HG03045 (cell line): ENCODE data around the gene LRMDA.

Experiments used
- ATAC-seq: cut with Tn5 transposase; IDR thresholded peaks from one replicate; pipeline ENCODE4 v1.9.1; 2021; ENCODE audit warnings: mild to moderate bottlenecking, moderate library complexity; ENCODE audit not compliant: unreplicated experiment

Gene LRMDA

DNA sequence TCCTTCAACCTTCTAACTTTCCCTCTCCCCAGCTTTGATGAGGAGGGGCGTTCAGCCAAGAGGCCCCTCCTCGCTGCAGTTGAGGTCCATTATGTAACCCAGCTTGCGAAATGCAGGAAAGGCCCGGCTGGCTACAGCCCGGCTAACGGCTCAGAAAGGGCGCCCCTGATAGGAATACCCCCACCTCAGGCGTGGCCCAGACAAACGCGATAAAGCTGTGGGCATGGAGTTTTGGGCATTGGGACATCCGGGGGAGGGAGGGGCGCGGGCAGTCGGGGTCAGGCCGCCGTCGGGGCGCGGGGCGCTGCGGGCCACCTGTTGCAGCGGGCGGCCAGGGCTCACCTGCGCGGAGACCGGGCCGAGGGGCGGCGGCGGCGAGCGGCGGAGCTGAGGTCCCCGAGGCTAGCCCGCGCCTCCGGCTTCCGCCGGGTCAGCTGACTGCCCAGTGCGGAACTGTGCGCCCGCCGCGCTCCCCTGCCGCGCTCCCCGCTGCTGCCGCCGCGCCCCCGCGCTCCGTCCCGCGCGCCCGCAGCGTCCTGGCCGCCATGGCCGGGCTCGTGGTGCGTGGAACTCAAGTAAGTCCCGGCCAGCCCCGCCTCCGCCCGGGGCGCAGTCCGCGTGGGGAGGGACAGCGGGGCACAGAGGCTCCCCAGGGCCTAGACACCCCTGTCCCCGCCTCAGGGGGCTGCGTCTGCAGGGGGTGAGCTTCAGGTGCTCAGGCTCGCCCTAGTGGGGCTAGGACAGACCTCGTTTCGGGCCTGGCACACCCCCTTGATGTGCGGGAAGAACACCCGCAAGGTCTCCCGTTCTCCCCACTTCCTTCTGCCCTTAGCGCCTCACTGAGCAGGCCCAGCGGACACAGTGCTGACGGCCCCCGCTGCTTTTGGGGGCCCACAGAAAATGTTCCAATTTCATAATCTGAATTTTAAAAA, at the start of gene LRMDA:
LRMDA (plus strand) TSS at position 445 of the 932 bp plus-strand sequence.
- ATAC-seq: no peak

DNA sequence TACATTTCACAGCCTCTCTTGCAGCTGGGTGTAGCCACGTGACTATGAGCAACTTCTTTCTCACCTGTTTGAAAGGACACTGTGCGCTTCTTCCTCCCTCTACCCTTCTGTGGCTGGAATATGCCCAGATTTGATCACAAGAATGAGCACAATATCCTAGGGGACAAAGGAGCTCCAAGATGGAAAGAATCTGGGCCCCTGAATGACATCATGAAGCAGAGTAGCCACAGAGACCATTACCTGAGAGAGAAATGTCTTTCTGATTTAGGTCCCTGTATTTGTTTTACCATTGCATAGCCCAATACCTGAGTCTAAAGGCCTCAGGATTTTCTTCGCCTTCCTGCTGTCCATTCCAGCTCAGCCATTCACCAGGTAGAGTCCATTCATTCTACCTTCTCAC, 45.3 kb upstream of the LRMDA start:
- no peak for ATAC-seq

DNA sequence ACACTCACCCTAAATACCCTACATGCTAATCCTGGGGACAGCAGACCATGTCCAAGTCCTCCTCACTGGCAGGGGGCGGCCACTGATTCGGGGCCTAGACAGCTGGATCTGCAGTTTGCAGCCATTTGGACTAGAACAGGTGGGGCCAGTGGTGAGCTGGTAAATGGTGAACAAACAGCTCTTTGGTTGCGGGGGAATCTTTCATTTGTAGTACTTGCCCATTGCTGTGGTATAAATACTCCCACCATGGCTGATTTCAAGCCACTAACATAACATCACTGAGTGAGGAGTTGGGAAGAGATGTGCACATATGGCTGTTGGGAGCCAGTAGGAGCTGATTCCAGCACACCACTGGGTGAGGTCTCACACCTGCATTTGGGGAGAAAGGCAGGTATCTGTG, 43.3 kb upstream of the LRMDA start:
- no peak for ATAC-seq

DNA sequence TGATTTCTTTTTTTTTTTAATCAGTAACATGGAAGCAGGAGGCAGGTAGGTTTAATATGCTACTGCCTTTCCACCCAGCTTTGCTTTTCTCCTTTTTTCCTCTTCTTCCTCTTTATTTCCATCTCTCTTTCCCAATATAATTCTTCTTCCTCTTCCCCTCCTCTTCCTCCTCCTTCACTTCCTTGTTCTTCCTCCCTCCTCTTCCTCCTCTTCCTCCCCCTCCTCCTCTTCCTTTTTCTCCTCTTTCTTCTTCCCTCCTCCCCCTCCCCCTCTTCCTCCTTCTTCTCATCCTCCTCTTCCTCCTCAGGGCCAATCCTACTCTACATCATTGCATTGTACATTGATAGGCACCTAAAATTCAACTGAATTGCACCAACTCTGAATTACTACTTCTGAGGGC, 41.2 kb upstream of the LRMDA start:
- no peak for ATAC-seq

DNA sequence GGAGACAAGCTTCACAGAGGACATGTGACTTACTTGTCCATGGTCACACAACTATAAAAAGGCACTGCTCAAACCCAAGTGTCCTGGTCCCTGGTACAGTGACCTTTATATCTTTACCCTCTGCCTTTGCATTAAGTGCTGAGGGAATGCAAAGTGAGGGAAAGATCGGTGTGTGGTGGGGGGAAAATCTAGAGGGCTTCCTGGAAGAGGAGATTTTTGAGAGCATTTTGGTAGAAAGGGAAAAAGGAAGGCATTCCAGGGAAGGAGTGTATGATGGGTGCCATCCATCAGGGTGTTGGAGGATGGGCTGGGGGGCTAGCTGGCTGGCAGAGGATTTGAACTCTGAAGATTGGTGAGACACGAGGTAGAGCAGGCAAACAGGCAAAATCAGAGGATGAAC, 39.2 kb upstream of the LRMDA start:
- no peak for ATAC-seq

DNA sequence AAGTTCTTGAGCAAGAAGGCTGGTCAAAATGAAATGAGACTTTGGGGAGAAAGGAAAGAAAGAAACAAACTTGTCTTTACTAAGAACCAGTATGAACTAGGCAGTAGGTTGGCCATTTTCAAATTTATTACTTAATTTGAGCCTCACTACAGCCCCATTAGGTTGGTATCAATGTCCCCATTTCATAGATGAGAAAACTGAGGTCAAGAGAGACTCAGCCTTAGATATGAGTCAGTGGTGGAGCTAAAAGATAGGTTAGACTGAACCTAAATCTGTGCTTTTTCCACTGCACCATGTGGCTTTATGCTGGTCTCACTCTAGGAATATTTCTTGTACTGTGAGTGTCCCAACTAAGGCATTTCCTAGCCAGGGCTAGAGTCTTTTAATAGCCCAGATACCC, 38.7 kb upstream of the LRMDA start:
- ATAC-seq: no peak

DNA sequence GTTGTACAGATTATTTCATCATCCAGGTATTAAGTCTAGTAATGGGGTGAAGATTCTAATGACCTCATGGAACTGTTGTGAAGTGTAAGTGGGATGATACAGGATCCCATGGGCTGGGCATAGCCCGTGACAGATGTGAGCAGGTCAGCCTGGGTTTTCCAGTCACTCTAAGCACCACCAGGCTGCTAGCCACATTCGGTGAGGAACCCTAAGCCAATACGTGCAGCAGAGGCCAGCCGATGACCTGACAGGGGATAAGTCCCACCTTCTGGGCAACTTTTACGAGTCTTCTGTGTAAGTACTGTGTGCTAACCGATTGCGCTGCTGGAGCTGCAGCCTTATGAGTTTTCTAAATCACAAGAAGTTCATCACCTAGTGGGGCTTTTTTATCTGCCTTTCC, 37.2 kb upstream of the LRMDA start:
- no peak for ATAC-seq

DNA sequence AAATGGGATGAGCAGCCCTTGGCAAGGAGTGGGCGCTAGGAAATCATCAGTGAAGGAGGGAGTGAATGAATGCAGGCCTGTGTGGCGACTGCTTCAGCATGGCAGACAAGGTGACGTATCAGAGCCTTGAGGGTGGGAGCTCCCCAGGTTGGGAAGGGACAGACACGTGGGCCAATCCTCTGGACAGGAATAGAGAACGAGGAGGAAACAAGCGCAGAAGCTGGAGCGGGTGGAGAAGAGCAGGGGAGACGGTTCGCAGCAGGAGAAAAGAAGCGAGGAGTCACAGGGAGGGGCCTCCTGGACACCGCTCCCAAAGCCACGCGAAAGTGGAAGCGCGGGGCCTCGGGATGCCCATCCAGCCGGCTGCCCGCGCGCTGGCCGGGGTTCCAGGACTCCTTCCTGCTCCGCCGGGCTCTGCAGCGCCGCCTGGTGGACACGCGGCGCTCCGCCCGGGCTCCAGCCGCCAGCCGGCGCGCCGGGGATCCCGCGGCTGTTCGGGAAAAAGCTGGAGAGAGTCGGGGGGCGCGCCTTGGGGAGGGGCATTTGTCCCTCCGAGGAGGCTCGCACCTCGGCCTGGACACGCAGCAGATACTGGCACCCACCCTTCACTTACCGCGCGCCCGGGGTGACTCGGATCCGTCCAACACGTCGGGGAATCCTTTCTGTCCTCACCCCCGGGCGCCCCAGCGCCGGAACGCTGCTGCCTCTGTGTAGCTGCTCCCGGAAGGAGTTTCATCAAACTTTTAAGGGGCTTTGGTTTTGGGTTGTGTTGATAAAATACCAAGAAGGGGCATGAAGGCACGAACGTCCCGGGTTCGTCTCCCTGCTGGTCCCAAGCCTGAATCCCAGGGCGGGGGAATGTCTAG, 36.1 kb upstream of the LRMDA start:
- ATAC-seq: no peak

DNA sequence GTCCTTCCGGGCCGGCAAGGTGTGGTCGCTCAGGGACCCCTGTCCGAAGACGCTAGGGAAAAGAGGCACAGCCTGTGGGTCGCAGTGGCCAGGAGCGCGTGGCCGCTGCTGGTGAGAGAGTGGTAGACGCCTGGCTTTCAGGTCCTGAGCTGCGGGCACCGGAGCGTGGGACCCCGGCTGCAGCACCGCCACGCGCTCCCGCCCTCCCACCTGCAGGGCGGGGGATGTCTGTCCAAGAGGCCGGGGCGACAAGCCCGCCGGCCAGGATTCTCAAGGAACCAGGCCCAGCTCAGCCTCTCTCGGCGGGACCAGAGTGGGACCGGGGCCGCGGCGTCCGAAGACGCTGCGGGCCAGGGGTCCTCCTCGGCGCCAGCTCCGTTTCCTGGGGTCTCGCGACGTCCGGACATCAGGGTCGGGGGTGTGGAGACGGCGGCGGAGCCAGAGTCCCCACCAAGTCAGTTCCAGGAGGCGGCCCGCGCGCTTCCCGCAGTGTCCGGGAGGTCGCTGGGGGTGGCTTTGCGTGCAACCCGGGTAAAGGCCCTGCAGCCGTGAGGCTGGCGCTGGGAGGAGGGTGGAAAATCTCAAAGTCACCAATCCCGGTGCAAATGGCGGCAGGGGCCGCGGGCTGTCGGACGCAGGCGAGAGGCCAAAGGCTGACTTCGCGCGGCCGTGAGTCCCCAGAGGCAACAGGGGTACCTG, 35.3 kb upstream of the LRMDA start:
- ATAC-seq: no peak

DNA sequence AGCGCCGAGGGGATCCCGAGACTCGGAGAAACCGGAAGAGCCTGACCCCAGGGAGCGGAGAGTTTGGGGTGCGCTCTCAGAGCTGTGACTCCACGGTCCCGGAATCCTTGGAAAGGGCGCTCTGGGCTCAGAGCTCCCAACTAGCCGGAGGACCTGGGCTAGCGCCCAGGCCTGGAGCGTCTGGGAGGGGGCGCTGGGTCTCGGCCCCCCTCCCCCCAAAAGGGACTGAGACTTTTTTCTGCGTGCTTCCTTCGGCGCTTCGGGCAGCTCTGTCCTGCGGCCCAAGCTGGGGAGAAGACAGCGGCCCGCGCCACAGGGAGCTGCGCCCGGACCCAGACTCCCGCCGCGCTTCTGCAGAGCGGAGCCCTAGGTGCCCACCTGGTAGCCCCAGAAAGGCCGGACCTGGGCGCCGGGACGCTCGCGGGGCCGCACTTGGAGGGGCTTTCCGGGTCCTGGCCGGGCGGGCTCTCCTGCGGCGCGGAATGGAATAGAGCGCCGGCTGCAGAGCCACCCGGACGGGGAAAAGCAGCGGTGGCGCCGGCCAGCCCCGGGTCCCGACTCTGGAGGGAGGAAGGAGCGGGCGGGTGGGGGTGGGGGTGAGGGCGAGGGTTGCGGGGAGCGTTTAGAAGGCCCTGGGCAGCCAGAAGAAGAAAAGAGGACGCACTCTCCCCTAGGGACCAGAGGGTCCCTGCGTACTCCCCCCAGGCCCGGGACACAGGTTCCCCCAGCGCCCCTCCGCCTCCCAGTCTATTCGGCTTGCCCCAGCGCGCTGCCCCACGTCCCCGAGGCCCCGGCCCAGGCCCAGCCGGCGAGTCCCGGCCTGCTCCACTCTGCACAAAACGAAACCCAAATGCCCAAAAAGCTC, 34.6 kb upstream of the LRMDA start:
- no peak for ATAC-seq

DNA sequence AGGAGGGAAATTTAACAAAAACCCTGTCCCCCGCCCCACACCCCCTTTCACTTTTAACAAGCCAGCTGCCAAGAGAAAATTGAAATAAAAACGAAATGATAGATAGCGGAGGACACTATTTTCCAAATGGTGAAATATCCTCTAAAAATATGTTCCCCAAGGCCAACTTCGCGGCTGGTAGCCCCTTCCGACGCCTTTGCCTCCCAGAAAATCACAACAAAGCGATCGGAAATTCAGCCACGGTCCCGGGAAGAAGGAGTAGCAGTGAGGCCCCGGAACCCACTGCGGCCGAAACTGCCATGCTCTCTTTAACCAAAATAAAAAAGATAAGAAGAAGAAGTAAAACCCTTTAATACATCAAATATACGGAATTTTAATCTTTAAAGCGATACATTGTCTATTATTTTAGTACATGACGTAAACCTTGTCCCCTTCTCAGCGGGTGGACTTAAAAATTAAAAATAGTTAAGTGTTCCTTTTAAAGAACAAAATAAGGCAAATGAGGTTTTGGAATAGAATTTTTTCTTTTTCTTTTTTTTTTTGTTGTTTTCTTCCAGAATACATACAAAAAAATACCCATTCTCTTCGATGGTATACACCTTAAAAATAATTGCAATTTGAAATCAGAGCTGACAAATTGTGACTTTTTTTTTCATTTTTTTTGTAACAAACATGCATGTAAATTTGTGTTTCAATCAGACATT, 33.8 kb upstream of the LRMDA start:
- no peak for ATAC-seq

DNA sequence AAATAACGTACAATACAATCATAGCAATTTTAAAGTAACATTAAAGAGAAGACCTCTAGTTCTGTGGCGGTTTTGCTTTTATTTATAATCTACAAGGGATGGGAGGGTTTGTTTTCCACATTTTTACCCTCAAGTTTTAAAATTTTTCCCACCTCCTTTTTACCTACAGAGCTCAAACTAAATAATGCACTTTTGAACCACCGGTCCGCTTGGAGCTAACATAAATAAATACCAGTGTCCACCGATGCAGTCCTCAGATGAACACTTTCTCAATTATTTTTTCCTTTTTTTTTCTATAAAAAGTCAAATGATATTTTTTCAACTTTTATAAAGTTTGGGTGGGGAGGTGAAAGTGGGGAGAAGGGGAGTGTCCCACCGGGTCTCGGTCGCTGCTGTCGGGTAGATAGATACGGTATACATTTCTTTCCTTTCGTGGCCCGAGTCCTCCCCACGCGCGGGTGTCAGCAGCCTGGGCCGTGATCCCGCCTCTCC, 33.2 kb upstream of the LRMDA start:
- no peak for ATAC-seq

DNA sequence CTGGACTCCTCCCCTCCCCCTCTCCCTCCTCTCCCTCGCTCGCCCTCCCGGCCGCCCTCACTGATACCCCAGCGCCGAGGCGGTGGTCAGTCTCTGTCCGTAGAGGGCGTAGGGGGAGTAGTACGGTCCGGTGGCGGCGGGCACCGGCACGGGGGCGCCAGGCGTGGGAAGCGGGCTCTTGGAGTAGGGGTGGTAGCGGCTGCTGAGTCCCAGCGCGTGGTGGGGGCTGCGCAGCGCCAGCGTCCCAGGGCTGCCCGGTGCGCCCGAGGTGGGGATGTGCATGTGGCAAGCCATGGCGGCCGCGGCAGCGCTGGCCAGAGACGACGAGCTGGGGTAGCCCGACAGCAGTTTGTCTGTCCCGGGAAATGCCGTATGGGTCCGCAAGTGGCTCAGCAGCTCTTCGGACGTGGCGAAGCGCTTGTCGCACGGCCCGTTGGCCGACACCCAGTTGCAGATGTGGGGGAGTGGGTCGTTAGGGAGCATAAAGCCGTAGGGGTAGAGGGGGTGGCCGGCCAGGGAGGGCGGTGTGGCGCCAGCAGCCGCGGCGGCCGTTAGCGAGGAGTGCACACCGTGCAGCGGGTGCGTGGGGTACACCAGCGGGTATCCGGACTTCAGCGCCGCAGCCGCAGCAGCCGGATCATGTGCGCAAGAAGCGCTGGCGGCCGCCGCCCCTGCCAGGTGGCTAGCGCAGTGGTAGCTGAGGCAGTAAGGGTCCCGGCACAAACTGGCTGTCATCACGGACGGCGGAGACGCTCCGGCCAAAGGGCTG, 32.5 kb upstream of the LRMDA start:
- ATAC-seq: no peak

DNA sequence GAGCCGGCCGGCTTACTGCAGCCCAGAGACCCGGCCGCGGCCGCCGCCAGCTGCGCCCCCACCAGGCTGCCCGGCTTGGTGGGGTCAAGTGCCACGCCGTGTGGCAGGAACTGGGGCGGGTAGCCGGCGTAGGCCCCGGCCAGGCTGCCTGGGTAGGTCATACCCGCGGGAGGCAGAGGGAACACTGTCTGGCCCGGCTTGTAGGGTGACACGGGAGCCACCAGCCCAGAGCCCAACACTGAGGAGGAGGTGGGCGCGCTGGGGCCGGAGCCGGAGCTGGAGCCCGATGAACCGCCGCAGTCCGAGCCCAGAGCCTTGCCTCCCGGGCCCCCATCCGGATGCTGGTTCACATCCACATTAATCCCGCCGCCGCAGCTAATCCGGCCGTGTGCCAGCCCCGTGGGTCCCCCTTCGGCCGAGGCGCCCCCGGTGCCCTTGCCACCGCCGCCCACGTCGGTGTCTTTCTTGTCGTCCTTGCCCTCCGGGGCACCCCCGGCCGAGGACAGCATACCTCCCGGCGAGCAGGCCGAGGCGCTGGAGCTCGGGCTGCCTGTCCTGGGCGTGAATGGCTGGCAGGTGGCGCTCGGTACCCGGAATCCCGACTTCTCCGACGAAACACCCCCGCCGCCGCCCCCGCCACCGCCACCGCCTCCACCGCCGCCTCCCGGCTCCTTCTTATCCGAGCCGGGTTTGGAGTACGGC, 31.8 kb upstream of the LRMDA start:
- no peak for ATAC-seq

DNA sequence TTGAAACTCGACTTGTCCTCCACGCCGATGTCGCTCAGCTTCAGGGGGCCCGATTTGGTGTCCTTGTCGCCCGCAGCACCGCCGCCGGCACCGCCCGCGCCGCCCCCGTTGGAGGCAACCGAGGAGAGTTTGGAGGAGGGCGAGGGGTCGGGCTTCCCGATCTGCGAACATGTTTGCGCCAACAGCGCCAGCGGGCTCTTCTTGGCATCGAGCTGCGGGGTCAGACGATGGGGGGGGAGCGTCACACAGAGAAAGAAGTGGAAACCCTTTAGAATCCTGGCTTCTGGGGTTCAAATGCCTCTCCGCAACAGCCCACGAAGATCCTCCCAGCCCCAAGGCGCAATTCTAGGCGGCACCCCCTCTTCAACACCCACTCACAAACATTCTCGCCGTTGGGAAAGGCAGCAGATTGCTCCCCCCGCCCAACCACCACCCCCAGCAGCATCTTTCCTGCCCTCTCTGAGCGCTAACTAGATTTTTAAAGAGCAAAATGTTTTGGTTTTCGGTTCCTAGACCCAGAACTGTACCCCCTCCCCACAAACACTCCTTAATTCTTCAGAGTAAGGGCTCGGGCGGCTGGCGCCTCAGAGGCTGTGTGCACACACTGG, 31.2 kb upstream of the LRMDA start:
- no peak for ATAC-seq

DNA sequence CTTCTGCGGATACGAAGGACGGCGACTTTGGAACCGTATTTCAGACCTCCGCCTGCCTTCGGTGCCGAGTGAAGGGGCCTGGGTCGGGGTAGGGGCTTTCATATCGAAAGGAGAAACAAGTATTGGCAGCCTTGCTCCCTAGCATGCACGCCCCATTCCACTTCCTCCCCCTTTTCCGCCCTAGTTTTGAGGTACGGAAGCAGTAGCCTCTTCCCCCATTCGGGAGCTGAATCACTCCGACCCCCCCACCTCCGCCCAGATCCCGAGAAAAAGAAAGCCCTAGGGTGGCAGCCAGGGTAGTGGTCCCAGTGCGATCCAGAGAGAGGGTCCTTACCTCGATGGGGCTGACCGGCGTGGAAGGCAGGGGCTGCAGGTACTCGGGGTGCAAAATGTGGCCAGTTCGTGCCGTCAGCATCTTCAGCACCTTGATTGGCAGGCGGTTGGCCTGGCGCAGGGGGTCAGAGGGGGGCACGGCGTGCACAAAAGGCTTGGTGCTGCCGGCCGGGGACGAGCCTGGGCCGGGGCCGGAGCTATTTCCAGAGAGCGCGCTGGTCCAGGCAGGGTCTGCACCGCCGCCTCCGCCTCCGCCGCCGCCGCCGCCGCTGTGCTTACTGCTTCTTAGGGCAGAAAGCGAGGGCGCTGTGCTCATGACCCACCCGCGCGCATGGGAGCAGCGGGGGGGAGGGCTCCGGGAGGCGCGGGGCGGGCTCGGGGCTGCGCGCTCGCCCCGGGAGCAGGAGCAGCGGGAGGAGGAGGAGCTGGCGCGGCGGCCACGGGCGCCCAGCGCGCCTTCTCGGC, 30.5 kb upstream of the LRMDA start:
- peak; percentile 20 for ATAC-seq
